Limb (tissue), 2 donors: Measurements from ENCODE around the gene YBX1.
"Not testable (repeated sequence)": the region's sequence is repeated elsewhere in the genome, so short reads cannot be mapped to it uniquely, and the experiment has no call there.

ENCODE experiments used
- DNase-seq, 2 donors: peaks; one replicate each; pipeline ENCODE4 v3.0.0-alpha.2; 2016; ENCODE audit errors: extremely low spot score in 2 of 2

The YBX1 gene

GRCh38 chr1:42748021-42748420 is 65.8 kb downstream of the YBX1 start:
- DNase-seq = no peak

GRCh38 chr1:42748461-42749410 is 66.5 kb downstream of the YBX1 start:
- no peak for DNase-seq

- DNase-seq = no peak
Observed at GRCh38 chr1:42750041-42750440, 67.8 kb downstream of the YBX1 start.

GRCh38 chr1:42751511-42752070 is 69.4 kb downstream of the YBX1 start:
- not testable (repeated sequence) for DNase-seq

- DNase-seq = no peak
Observed at GRCh38 chr1:42752284-42752683, 70.1 kb downstream of the YBX1 start.

GRCh38 chr1:42753070-42753469 is 70.9 kb downstream of the YBX1 start:
- no peak for DNase-seq
